H1 (cell line): ENCODE measurements around the gene MOB3B. TPM values are rescaled to one million over a fixed set of nuclear protein-coding genes. Genes with fewer than 3 reads are reported as not detected.
A peak's percentile ranks its signal among the peaks of the same experiment; 100 is the strongest.

Source experiments
- ASH2L ChIP-seq: fragments of 200-600, 300-600 bp; sonication (generic); IDR thresholded peaks from one replicate; pipeline ENCODE4 v1.7.1; 2017; ENCODE audit warnings: low read length
- EP300 ChIP-seq, 2 experiments: IDR thresholded peaks; 1 replicate in 1 of 2; 2 replicates in 1 of 2; pipeline ENCODE4 v1.6.1; 2011 to 2012; ENCODE audit warnings: low read depth in 2 of 2, low read length in 2 of 2, mild to moderate bottlenecking in 2 of 2, borderline replicate concordance in 1 of 2, inconsistent platforms in 1 of 2, moderate library complexity in 1 of 2
- MAX ChIP-seq: IDR thresholded peaks from 2 replicates; pipeline ENCODE4 v1.6.1; 2012; ENCODE audit warnings: inconsistent platforms
- NANOG ChIP-seq: IDR thresholded peaks from 2 replicates; pipeline ENCODE4 v1.6.1; 2011; ENCODE audit warnings: low read length, low read depth, mild to moderate bottlenecking, inconsistent platforms; ENCODE audit not compliant: insufficient read depth, poor library complexity, severe bottlenecking
- POLR2AphosphoS5 ChIP-seq: IDR thresholded peaks from 2 replicates; pipeline ENCODE4 v1.6.1; 2011; ENCODE audit warnings: low read depth, low read length
- RAD21 ChIP-seq, 2 experiments: IDR thresholded peaks in 1 of 2; conservative IDR thresholded peaks in 1 of 2; 2 replicates each; pipeline ENCODE4 v1.6.1; 2011; ENCODE audit warnings: low read depth in 2 of 2, low read length in 2 of 2, improper control_type of control experiment in 1 of 2, inconsistent platforms in 1 of 2, mild to moderate bottlenecking in 1 of 2, moderate library complexity in 1 of 2
- SP1 ChIP-seq: IDR thresholded peaks from 2 replicates; pipeline ENCODE4 v1.6.1; 2011; ENCODE audit warnings: low read depth, low read length
- SP2 ChIP-seq: IDR thresholded peaks from 2 replicates; pipeline ENCODE4 v1.6.1; 2012; ENCODE audit warnings: mild to moderate bottlenecking, low read length, inconsistent platforms
- SP4 ChIP-seq: IDR thresholded peaks from 2 replicates; pipeline ENCODE4 v1.6.1; 2012; ENCODE audit warnings: low read length, inconsistent platforms
- SUZ12 ChIP-seq: fragments of 200-600 bp; sonication (generic); IDR thresholded peaks from 2 replicates; pipeline ENCODE4 v1.6.1; 2012; ENCODE audit warnings: mild to moderate bottlenecking, inconsistent platforms, low read length, moderate library complexity, mixed read lengths
- polyA plus RNA-seq, 7 experiments: library from polyadenylated mRNA; depleted of rRNA in 3 of 7; stranded (reverse) in 5 of 7; unstranded in 2 of 7; fragments of >200 nt in 5 of 7; fragments of 200-250 nt in 2 of 7; gene quantifications; 1 replicate in 5 of 7; 2 replicates in 1 of 7; 4 replicates in 1 of 7; pipeline versions ENCODE4 v1.2.1 to v1.2.3, GENCODE V29; 2011 to 2013; ENCODE audit warnings: missing spikeins in 2 of 7, mixed read lengths in 2 of 7
- total RNA-seq: library from RNA; stranded (reverse); fragmentation: NEBNext Ultra II Directional; extraction: Animal tissue kit (Norgen Biotek cat#: 25700); gene quantifications from 2 replicates; pipeline ENCODE4 v1.2.1, GENCODE V29; 2021

Gene MOB3B
- total and polyA plus RNA-seq, 2 of the 8 experiments (the other 6 are each of a cell fraction or from before 2014, with no cell fraction given): 12.7 to 16.1 TPM

- peak; percentile 44 for TF ChIP-seq NANOG
- no peak for TF ChIP-seq SUZ12
- TF ChIP-seq MAX: 0 out of 2 replicates have a peak, but pooled peaks have one; percentile 8
- no peak for TF ChIP-seq POLR2AphosphoS5
- TF ChIP-seq RAD21 (IDR thresholded peaks at IDR 0.05 in 1 of 2, conservative IDR thresholded peaks at IDR 0.05 in 1 of 2; ENCODE audit: low read depth in 2 of 2, low read length in 2 of 2): peak; percentile 88 to 94
- peak; percentile 44; the same call in 1 of the 2 replicates for TF ChIP-seq SP1
- no peak for TF ChIP-seq EP300 (IDR thresholded peaks at IDR 0.05; ENCODE audit: borderline replicate concordance in 1 of 2, low read depth in 2 of 2, low read length in 2 of 2)
- TF ChIP-seq SP2: no peak
- peak; percentile 30 for TF ChIP-seq ASH2L
- no peak for TF ChIP-seq SP4
Measured at GRCh38 chr9:27333241-27334052, 196.2 kb downstream of the MOB3B start (continued).
